GM12878 (cell line): ENCODE results near the gene RPL19. TPM values are rescaled to one million over a fixed set of nuclear protein-coding genes. Genes with fewer than 3 reads are reported as not detected.
"Not testable (repeated sequence)": the region's sequence is repeated elsewhere in the genome, so short reads cannot be mapped to it uniquely, and the experiment has no call there.

Experiments used
- ATAC-seq: fragments of 200-7000 bp; cut with Tn5 transposase; 3 replicates; pipeline ENCODE4 v1.9.1; 2020; ENCODE audit warnings: mild to moderate bottlenecking, moderate library complexity
- BruUV-seq: library from RNA; stranded (reverse); fragments of 400-500 nt; replicated peaks from 2 replicates; lab custom pipeline; 2021; lab: Mats Ljungman, UMichigan
- CTCF ChIA-PET: fragments of 300-600 bp; sonication (Branson Sonifier 250); formaldehyde crosslinking; extraction: SDS; loops from one replicate; lab custom pipeline; 2021; ENCODE audit warnings: inconsistent platforms; lab: Yijun Ruan, JAX
- POLR2A ChIA-PET: fragments of 350-600 bp; formaldehyde crosslinking; extraction: SDS; loops from one replicate; lab custom pipeline; 2021; ENCODE audit warnings: inconsistent platforms; lab: Charles Lee
- RAD21 ChIA-PET: fragments of 300-600 bp; sonication (Branson Sonifier 250); formaldehyde crosslinking; loops from one replicate; lab custom pipeline; 2023; ENCODE audit warnings: antibody characterized with exemption; ENCODE audit not compliant: unreplicated experiment; lab: Charles Lee
- SMC1A ChIA-PET: fragments of 300-600 bp; sonication (Branson Sonifier 250); formaldehyde crosslinking; loops from one replicate; lab custom pipeline; 2023; ENCODE audit not compliant: unreplicated experiment, uncharacterized antibody; lab: Charles Lee
- DNase-seq: peaks from one replicate; pipeline ENCODE4 v3.0.0-alpha.2; 2011; ENCODE audit warnings: low read depth, low spot score
- FAIRE-seq: peaks from 3 replicates; lab custom pipeline; 2011; peaks lifted over from hg19 to GRCh38; lab: Jason Lieb, UNC
- H2AFZ ChIP-seq: 2 replicates; pipeline ENCODE4 v1.6.0; 2011; ENCODE audit warnings: low read depth, low read length, control low read depth; ENCODE audit not compliant: control insufficient read depth
- H3K27ac ChIP-seq: 2 replicates; pipeline ENCODE4 v1.5.1; 2011; ENCODE audit warnings: control low read depth; ENCODE audit not compliant: control insufficient read depth, insufficient read depth
- H3K27me3 ChIP-seq, 2 experiments: replicated peaks in 1 of 2; 2 replicates each; pipeline versions ENCODE4 v1.6.0 to v1.6.1; 2011; ENCODE audit warnings: low read length in 1 of 2; ENCODE audit not compliant: control insufficient read depth in 2 of 2, insufficient read depth in 2 of 2
- H3K36me3 ChIP-seq, 2 experiments: 2 replicates each; pipeline ENCODE4 v1.5.1; 2011; ENCODE audit warnings: low read length in 1 of 2; ENCODE audit not compliant: control insufficient read depth in 2 of 2, insufficient read depth in 2 of 2
- H3K4me1 ChIP-seq: 2 replicates; pipeline ENCODE4 v1.6.1; 2011; ENCODE audit warnings: mild to moderate bottlenecking, low read length, moderate library complexity, mixed read lengths; ENCODE audit not compliant: control insufficient read depth, insufficient read depth
- H3K4me2 ChIP-seq: 2 replicates; pipeline ENCODE4 v1.6.0; 2011; ENCODE audit warnings: control low read depth; ENCODE audit not compliant: control insufficient read depth, insufficient read depth
- H3K4me3 ChIP-seq: fragments of 200-600 bp; sonication (generic); 2 replicates; pipeline ENCODE4 v1.5.1; 2016
- H3K79me2 ChIP-seq: 2 replicates; pipeline ENCODE4 v1.6.0; 2011; ENCODE audit warnings: low read length; ENCODE audit not compliant: control insufficient read depth, insufficient read depth
- H3K9ac ChIP-seq: 2 replicates; pipeline ENCODE4 v1.8.0; 2011; ENCODE audit warnings: low read length, control low read depth, mixed read lengths; ENCODE audit not compliant: control insufficient read depth, insufficient read depth
- H3K9me3 ChIP-seq: replicated peaks from 3 replicates; pipeline ENCODE4 v1.5.1; 2011; ENCODE audit warnings: mild to moderate bottlenecking, low read length; ENCODE audit not compliant: control insufficient read depth, insufficient read depth
- H4K20me1 ChIP-seq: 2 replicates; pipeline ENCODE4 v1.6.0; 2011; ENCODE audit not compliant: control insufficient read depth, insufficient read depth
- ASH2L ChIP-seq: fragments of 300-600, 200-600 bp; sonication (generic); IDR thresholded peaks from 2 replicates; pipeline ENCODE4 v1.6.1; 2017; ENCODE audit warnings: low read depth, mild to moderate bottlenecking, borderline replicate concordance
- CBX3 ChIP-seq: fragments of 200-600 bp; sonication (generic); IDR thresholded peaks from 2 replicates; pipeline ENCODE4 v1.6.1; 2016; ENCODE audit warnings: low read depth, borderline replicate concordance
- CEBPB ChIP-seq, 2 experiments: fragments of 150-350 bp in 1 of 2; IDR thresholded peaks; 2 replicates each; pipeline ENCODE4 v1.6.1; 2012 to 2014; ENCODE audit warnings: low read depth in 2 of 2, low read length in 2 of 2, borderline replicate concordance in 1 of 2, inconsistent platforms in 1 of 2
- CHD1 ChIP-seq: IDR thresholded peaks from 2 replicates; pipeline ENCODE4 v1.6.1; 2012; ENCODE audit warnings: low read depth, low read length, improper control_type of control experiment
- DPF2 ChIP-seq: fragments of 450-650 bp; IDR thresholded peaks from 2 replicates; pipeline ENCODE4 v1.6.1; 2017; ENCODE audit warnings: mild to moderate bottlenecking
- FOXM1 ChIP-seq: IDR thresholded peaks from 2 replicates; pipeline ENCODE4 v1.6.1; 2012; ENCODE audit warnings: low read depth, mild to moderate bottlenecking, inconsistent platforms, low read length, moderate library complexity
- PAX5 ChIP-seq: IDR thresholded peaks from 2 replicates; pipeline ENCODE4 v1.6.1; 2011; ENCODE audit warnings: low read depth, low read length, borderline replicate concordance
- RAD21 ChIP-seq: IDR thresholded peaks from 2 replicates; pipeline ENCODE4 v1.6.1; 2011; ENCODE audit warnings: mild to moderate bottlenecking, low read depth, low read length, moderate library complexity; ENCODE audit not compliant: insufficient read depth
- RUNX3 ChIP-seq: IDR thresholded peaks from 2 replicates; pipeline ENCODE4 v1.6.1; 2012; ENCODE audit warnings: low read length, inconsistent platforms
- ZNF207 ChIP-seq: fragments of 450-650 bp; IDR thresholded peaks from 2 replicates; pipeline ENCODE4 v1.6.1; 2014; ENCODE audit warnings: antibody characterized with exemption, mild to moderate bottlenecking, borderline replicate concordance
- ZNF384 ChIP-seq: IDR thresholded peaks from 2 replicates; pipeline ENCODE4 v1.6.1; 2012; ENCODE audit warnings: low read depth, mild to moderate bottlenecking, low read length, improper control_type of control experiment, borderline replicate concordance
- ZNF622 ChIP-seq: fragments of 450-650 bp; IDR thresholded peaks from 2 replicates; pipeline ENCODE4 v1.6.1; 2017; ENCODE audit warnings: mild to moderate bottlenecking, inconsistent platforms
- WGBS: methylation state at CpG from one replicate; pipeline ENCODE4 v1.1.6; 2016; ENCODE audit warnings: low lambda C conversion rate; ENCODE audit not compliant: insufficient replicate concordance, insufficient coverage; ENCODE audit errors: missing lambda C conversion rate; 5-methylcytosine and 5-hydroxymethylcytosine counted together
- in situ Hi-C: fragments of 300-500 bp; cut with MboI; formaldehyde crosslinking; loops from 9 replicates; pipeline ENCODE4 v1.14.3; 2018; ENCODE audit warnings: mixed read lengths
- intact Hi-C: fragments of 100-400 bp; cut with micrococcal nuclease; formaldehyde crosslinking; loops from one replicate; pipeline ENCODE4 v1.14.2; 2022; ENCODE audit not compliant: unreplicated experiment
- polyA plus RNA-seq, 11 experiments: library from polyadenylated mRNA; depleted of rRNA in 4 of 11; unstranded in 6 of 11; stranded (reverse) in 5 of 11; fragments of >200 nt; fragmentation: Nextera tagmentation in 4 of 11; fragmentation: Illumina TruSeq in 1 of 11; extraction: Ambion mirVana in 4 of 11; extraction: Trizol in 1 of 11; gene quantifications; 1 replicate in 1 of 11; 2 replicates in 10 of 11; pipeline versions ENCODE4 v1.2.1 to v1.2.3, GENCODE V29; 2011 to 2016; ENCODE audit warnings: inconsistent platforms in 2 of 11, missing spikeins in 2 of 11, low read depth in 1 of 11
- total RNA-seq, 4 experiments: library from RNA; depleted of rRNA in 3 of 4; stranded (reverse); fragments of >200 nt in 3 of 4; fragmentation: Illumina TruSeq in 1 of 4; extraction: Trizol in 1 of 4; gene quantifications; 2 replicates each; pipeline versions ENCODE4 v1.2.1 to v1.2.3, GENCODE V29; 2013 to 2021

Gene RPL19
- total and polyA plus RNA-seq, 10 of the 15 experiments (the other 5 are each of a cell fraction or from before 2014, with no cell fraction given): 1,862 to 5,536 (median 3,836) TPM

DNA sequence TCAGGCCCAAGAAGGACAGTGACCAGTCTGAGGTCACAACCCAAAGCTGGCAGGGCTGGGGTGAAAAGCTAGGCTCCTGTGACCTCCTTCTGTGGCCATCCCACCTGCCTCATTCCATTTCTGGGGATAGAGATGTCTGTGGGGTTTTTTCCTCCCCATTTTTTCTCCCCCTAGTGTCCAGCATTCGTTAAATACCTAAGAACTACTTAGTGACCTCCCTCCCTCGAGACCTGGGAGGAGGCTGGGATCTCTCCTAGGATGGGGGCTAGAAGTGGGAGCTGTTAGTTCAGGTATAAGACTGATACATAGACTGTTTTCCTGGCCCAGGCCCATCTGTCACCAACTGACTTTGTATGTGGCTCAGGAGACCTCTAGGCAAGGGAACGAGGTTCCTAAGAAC, 46.2 kb downstream of the RPL19 start:
- in situ Hi-C loops (no loop called here), intact Hi-C loops (no loop called here)
- no peaks in the 10 kb centered on the region; a peak in 2 of 4 replicates for H3K27me3 ChIP-seq
- H3K4me3 ChIP-seq: no peak overlapping the region
- FAIRE-seq (no peak), DNase-seq (no peak), ATAC-seq (no peak)
- ChIA-PET SMC1A (interaction anchor here (3.1 to 3.5 kb wide), 2 partner anchors 15 to 39 kb away, joined by 18 to 76 read pairs; no protein-coding TSS in a partner anchor), CTCF (interaction anchor here (0.5 to 21.3 kb wide), 7 partner anchors 12 to 264 kb away, joined by 3 to 658 read pairs (median 31); partner anchors contain the start of gene PLXDC1), RAD21 (interaction anchor here (1.3 to 4.0 kb wide), 2 partner anchors 39 to 263 kb away, joined by 8 to 59 read pairs; no protein-coding TSS in a partner anchor), POLR2A (interaction anchor here (2.7 kb wide), 1 partner anchor 40 kb away, joined by 10 read pairs; no protein-coding TSS in a partner anchor)
- H3K36me3 ChIP-seq: no peaks in the 10 kb centered on the region
- no TSS peak for BruUV-seq
- TF ChIP-seq ZNF622 (no peak), RAD21 (no peak), CEBPB (IDR thresholded peaks at IDR 0.05; ENCODE audit: borderline replicate concordance in 1 of 2, low read depth in 2 of 2, low read length in 2 of 2) (no peak), FOXM1 (no peak), PAX5 (no peak), ASH2L (no peak), CHD1 (no peak), ZNF207 (no peak), ZNF384 (no peak), RUNX3 (no peak), CBX3 (no peak), DPF2 (no peak)
- no peak overlapping the region for H3K9ac ChIP-seq
- 45% methylated on average over 3 of the region's 3 CpGs for WGBS
- no peak overlapping the region for H2AFZ ChIP-seq
- no peaks in the 10 kb centered on the region for H3K79me2 ChIP-seq
- no peaks in the 10 kb centered on the region for H4K20me1 ChIP-seq
- no peak overlapping the region for H3K27ac ChIP-seq
- no peaks in the 10 kb centered on the region for H3K9me3 ChIP-seq
- no peak overlapping the region for H3K4me2 ChIP-seq
- H3K4me1 ChIP-seq: peaks cover 9% of the 10 kb centered on the region

DNA sequence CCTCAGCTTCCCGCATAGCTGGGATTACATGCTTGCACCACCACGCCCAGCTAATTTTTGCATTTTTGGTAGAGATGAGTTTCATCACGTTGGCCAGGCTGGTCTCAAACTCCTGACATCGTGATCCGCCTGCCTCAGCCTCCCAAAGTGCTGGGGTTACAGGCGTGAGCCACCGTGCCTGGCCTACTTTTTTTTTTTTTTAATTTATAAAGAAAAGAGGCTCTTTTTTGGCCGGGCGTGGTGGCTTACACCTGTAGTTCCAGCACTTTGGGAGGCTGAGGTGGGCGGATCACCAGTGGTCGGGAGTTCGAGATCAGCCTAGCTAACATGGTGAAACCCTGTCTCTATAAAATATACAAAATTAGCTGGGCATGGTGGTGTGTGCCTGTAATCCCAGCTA, 50.0 kb downstream of the RPL19 start:
- RAD21 ChIA-PET, in situ Hi-C loops, H3K4me3 ChIP-seq, BruUV-seq, H3K27me3 ChIP-seq, DNase-seq, H3K9me3 ChIP-seq, H3K79me2 ChIP-seq, H3K4me2 ChIP-seq, POLR2A ChIA-PET, H3K9ac ChIP-seq, FAIRE-seq, H2AFZ ChIP-seq, H3K4me1 ChIP-seq, H4K20me1 ChIP-seq, intact Hi-C loops, H3K27ac ChIP-seq, H3K36me3 ChIP-seq, SMC1A ChIA-PET, ATAC-seq: not testable (repeated sequence)
- CTCF ChIA-PET: interaction anchor here (1.1 to 21.3 kb wide), 3 partner anchors 16 to 97 kb away, joined by 3 to 658 read pairs (median 121); no protein-coding TSS in a partner anchor
- WGBS: 82% methylated on average over 12 of the region's 12 CpGs
